ENCODE data around the gene PIM2. TPM values are rescaled to one million over a fixed set of nuclear protein-coding genes. Genes with fewer than 3 reads are reported as not detected.

The PIM2 gene
- total RNA-seq, 4 donors from 2014 or later, result 2.3 to 3.5 (median 2.4) TPM

DNA sequence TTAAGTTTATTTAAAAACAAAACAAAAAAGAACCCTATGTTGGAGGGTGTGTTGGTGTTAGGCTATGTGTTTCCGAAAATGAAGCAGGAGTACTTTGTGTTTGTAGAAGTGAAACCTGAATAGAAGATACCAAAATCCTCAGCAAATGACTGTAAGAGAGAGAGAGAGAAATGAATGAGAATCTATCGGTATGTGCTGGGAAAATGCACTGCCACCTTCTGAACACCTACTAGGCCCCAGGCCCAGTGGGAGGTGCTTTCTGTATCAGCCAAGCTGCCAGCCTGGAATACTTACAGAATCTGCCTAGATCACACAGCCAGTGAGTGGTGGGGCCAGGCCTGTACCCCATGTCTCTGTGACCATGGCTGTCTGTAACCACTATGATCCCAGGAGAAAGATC is 14.9 kb upstream of the PIM2 start:
- TF ChIP-seq POLR2A (IDR thresholded peaks at IDR 0.05) (no peak), CTCF (IDR thresholded peaks at IDR 0.05 in 4 of 5, conservative IDR thresholded peaks at IDR 0.05 in 1 of 5) (no peak)
- no peaks in the 10 kb centered on the region for H3K4me1 ChIP-seq
- no peak for DNase-seq
- no peak overlapping the region for H3K27ac ChIP-seq
- no peak overlapping the region for H3K4me3 ChIP-seq
- H3K27me3 ChIP-seq, result no peaks in the 10 kb centered on the region
- ATAC-seq, result no peak
- intact Hi-C loops (cut with DNase I; ENCODE audit: low total_unique reads) (no loop called here), in situ Hi-C loops (cut with MboI; ENCODE audit: low sequenced_read_pairs in 4 of 4) (loop anchor here in 1 of 4 donors (25.0 kb wide), 1 partner anchor 296 kb away; no protein-coding TSS in a partner anchor)
- H3K36me3 ChIP-seq, result peaks cover 0 to 26% of the 10 kb centered on the region in 2 donors
- no peaks in the 10 kb centered on the region for H3K9me3 ChIP-seq

DNA sequence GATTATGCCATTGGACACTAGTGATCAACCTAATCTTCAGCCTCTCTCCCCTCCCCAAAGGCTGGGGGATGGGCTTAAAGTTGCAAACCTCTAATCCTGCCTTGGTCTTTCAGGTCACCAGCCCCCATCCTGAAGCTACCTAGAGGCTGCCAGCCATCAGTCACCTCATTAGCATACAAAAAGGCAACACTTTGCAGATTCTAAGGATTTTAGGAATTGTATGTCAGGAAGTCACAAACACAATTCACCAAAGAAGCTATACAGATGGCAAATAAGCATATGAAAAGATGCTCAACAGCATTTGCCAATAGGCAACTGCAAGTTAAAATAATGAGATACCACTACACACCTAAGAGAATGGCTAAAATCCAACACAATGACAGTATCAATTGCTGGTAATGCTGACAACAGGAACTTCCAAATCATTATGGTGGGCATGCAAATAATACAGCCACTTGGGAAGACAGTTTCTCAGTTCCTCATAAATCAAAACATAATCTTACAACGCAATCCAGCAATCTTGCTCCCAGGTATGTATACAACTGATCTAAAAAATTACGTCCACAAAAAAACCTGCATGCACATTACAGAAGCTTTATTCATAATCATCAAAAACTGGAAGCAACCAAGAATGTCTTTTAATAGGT is 9.0 kb upstream of the PIM2 start:
- Histone ChIP-seq H3K27ac (no peak overlapping the region), H3K4me3 (no peak overlapping the region), H3K9me3 (no peaks in the 10 kb centered on the region), H3K27me3 (no peaks in the 10 kb centered on the region), H3K4me1 (no peaks in the 10 kb centered on the region), H3K36me3 (peaks cover 0 to 32% of the 10 kb centered on the region in 2 donors)
- TF ChIP-seq POLR2A (IDR thresholded peaks at IDR 0.05) (no peak), CTCF (IDR thresholded peaks at IDR 0.05 in 4 of 5, conservative IDR thresholded peaks at IDR 0.05 in 1 of 5) (no peak)
- no peak for ATAC-seq
- in situ Hi-C loops (cut with MboI; ENCODE audit: low sequenced_read_pairs in 4 of 4), result loop anchor here in 1 of 4 donors (25.0 kb wide), 1 partner anchor 291 kb away; no protein-coding TSS in a partner anchor
- intact Hi-C loops (cut with DNase I; ENCODE audit: low total_unique reads), result no loop called here
- DNase-seq, result no peak

DNA sequence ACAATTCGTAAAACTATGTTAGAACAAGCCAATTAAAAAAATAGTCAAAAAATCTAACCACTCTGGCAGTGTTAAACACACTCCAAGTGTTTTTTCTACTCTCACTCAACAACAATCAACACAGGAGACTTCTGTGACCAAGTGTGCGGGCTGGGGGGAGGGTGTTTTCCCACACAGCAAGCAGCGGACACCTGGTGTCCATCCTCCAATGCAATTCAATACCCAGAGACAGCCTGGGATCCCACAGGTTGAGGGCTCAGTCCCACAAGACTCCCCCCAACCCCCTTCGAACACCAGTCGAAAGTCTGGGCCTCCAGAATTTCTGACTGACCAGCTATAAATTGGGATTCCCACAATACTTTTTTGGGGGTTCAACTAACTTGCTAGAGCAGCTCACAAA is 8.3 kb upstream of the PIM2 start:
- peaks cover 0 to 32% of the 10 kb centered on the region in 2 donors for H3K36me3 ChIP-seq
- no peaks in the 10 kb centered on the region for H3K27me3 ChIP-seq
- in situ Hi-C loops (cut with MboI; ENCODE audit: low sequenced_read_pairs in 4 of 4) (loop anchor here in 1 of 4 donors (25.0 kb wide), 1 partner anchor 290 kb away; no protein-coding TSS in a partner anchor), intact Hi-C loops (cut with DNase I; ENCODE audit: low total_unique reads) (no loop called here)
- H3K9me3 ChIP-seq, result no peaks in the 10 kb centered on the region
- no peak overlapping the region for H3K4me3 ChIP-seq
- no peak for TF ChIP-seq CTCF (IDR thresholded peaks at IDR 0.05 in 4 of 5, conservative IDR thresholded peaks at IDR 0.05 in 1 of 5)
- no peak for TF ChIP-seq POLR2A (IDR thresholded peaks at IDR 0.05)
- ATAC-seq (no peak), DNase-seq (no peak)
- no peaks in the 10 kb centered on the region for H3K4me1 ChIP-seq
- no peak overlapping the region for H3K27ac ChIP-seq

- in situ Hi-C loops (cut with MboI; ENCODE audit: low sequenced_read_pairs in 4 of 4) (no loop called here), intact Hi-C loops (cut with DNase I; ENCODE audit: low total_unique reads) (no loop called here)
- no peak overlapping the region for H3K4me3 ChIP-seq
- TF ChIP-seq POLR2A (IDR thresholded peaks at IDR 0.05) (no peak), CTCF (IDR thresholded peaks at IDR 0.05 in 4 of 5, conservative IDR thresholded peaks at IDR 0.05 in 1 of 5) (no peak)
- DNase-seq, result no peak
- no peaks in the 10 kb centered on the region for H3K9me3 ChIP-seq
- H3K4me1 ChIP-seq, result peaks cover 0 to 4% of the 10 kb centered on the region in 2 donors
- H3K27ac ChIP-seq, result no peak overlapping the region
- no peak for ATAC-seq
- H3K27me3 ChIP-seq, result no peaks in the 10 kb centered on the region
- peaks cover 0 to 17% of the 10 kb centered on the region in 2 donors for H3K36me3 ChIP-seq
Measured at GRCh38 chrX:48924270-48924669, 5.4 kb upstream of the PIM2 start.
